Astrocyte (in vitro differentiated cells and primary cell): ENCODE data around the gene GKN1. TPM values are rescaled to one million over a fixed set of nuclear protein-coding genes. Genes with fewer than 3 reads are reported as not detected.

Source experiments
- DNase-seq: peaks from one replicate; pipeline ENCODE4 v3.0.0-alpha.2; 2010; ENCODE audit warnings: low read depth
- FAIRE-seq: peaks from 2 replicates; lab custom pipeline; 2011; peaks lifted over from hg19 to GRCh38; lab: Jason Lieb, UNC
- H2AFZ ChIP-seq: 2 replicates; pipeline ENCODE4 v1.6.0; 2012; ENCODE audit warnings: low read depth, low read length, inconsistent platforms
- H3K27ac ChIP-seq: 2 replicates; pipeline ENCODE4 v1.5.1; 2011; ENCODE audit warnings: low read depth, low read length, inconsistent platforms
- H3K27me3 ChIP-seq: 2 replicates; pipeline ENCODE4 v1.6.0; 2011; ENCODE audit warnings: low read length, inconsistent platforms; ENCODE audit not compliant: insufficient read depth
- H3K36me3 ChIP-seq: 2 replicates; pipeline ENCODE4 v1.5.1; 2011; ENCODE audit warnings: low read length, inconsistent platforms; ENCODE audit not compliant: insufficient read depth
- H3K4me1 ChIP-seq: 2 replicates; pipeline ENCODE4 v1.5.1; 2011; ENCODE audit warnings: low read length, inconsistent platforms; ENCODE audit not compliant: insufficient read depth
- H3K4me2 ChIP-seq: 2 replicates; pipeline ENCODE4 v1.6.0; 2012; ENCODE audit warnings: low read length, inconsistent platforms
- H3K4me3 ChIP-seq: 2 replicates; pipeline ENCODE4 v1.5.1; 2011; ENCODE audit warnings: low read depth, mild to moderate bottlenecking, low read length, inconsistent platforms; ENCODE audit not compliant: insufficient read depth
- H3K79me2 ChIP-seq: 2 replicates; pipeline ENCODE4 v1.6.0; 2012; ENCODE audit warnings: mild to moderate bottlenecking, low read length, inconsistent platforms; ENCODE audit not compliant: insufficient read depth
- H3K9ac ChIP-seq: 2 replicates; pipeline ENCODE4 v1.6.0; 2012; ENCODE audit warnings: mild to moderate bottlenecking, low read length, inconsistent platforms
- H3K9me3 ChIP-seq: 2 replicates; pipeline ENCODE4 v1.5.1; 2012; ENCODE audit warnings: low read depth, mild to moderate bottlenecking, low read length, inconsistent platforms; ENCODE audit not compliant: insufficient read depth
- H4K20me1 ChIP-seq: 2 replicates; pipeline ENCODE4 v1.6.0; 2012; ENCODE audit warnings: low read length, inconsistent platforms; ENCODE audit not compliant: insufficient read depth
- H3K27ac Mint-ChIP-seq: one replicate; pipeline ENCODE4 v1.8.0; 2021; ENCODE audit warnings: mild to moderate bottlenecking, mixed read lengths; ENCODE audit not compliant: unreplicated experiment
- H3K27me3 Mint-ChIP-seq: one replicate; pipeline ENCODE4 v1.8.0; 2021; ENCODE audit warnings: low read depth, mixed read lengths; ENCODE audit not compliant: unreplicated experiment
- H3K36me3 Mint-ChIP-seq: one replicate; pipeline ENCODE4 v1.8.0; 2021; ENCODE audit warnings: low read depth, mixed read lengths; ENCODE audit not compliant: unreplicated experiment
- H3K4me1 Mint-ChIP-seq: one replicate; pipeline ENCODE4 v1.8.0; 2021; ENCODE audit warnings: low read depth, mixed read lengths; ENCODE audit not compliant: unreplicated experiment
- H3K4me3 Mint-ChIP-seq: one replicate; pipeline ENCODE4 v1.8.0; 2021; ENCODE audit warnings: mild to moderate bottlenecking, moderate library complexity, mixed read lengths; ENCODE audit not compliant: unreplicated experiment
- H3K9me3 Mint-ChIP-seq: one replicate; pipeline ENCODE4 v1.8.0; 2021; ENCODE audit warnings: mild to moderate bottlenecking, mixed read lengths; ENCODE audit not compliant: unreplicated experiment
- CTCF ChIP-seq: IDR thresholded peaks from 2 replicates; pipeline ENCODE4 v1.5.1; 2011; ENCODE audit warnings: low read depth, mild to moderate bottlenecking, inconsistent platforms, low read length, moderate library complexity; ENCODE audit not compliant: insufficient read depth
- EZH2 ChIP-seq: IDR thresholded peaks from 2 replicates; pipeline ENCODE4 v1.6.1; 2012; ENCODE audit warnings: mild to moderate bottlenecking, low read length, inconsistent platforms; ENCODE audit not compliant: insufficient read depth
- total RNA-seq: library from RNA; stranded (reverse); gene quantifications from 2 replicates; pipeline ENCODE4 v1.2.1, GENCODE V29; 2021

The GKN1 gene
- total RNA-seq, 1 donor from 2014 or later = not detected

GRCh38 chr2:69007603-69008002, 33.2 kb downstream of the GKN1 start:
- no peaks in the 10 kb centered on the region for H3K36me3 Mint-ChIP-seq
- H3K4me3 Mint-ChIP-seq = no peak overlapping the region
- Histone ChIP-seq H3K79me2 (no peaks in the 10 kb centered on the region), H4K20me1 (no peaks in the 10 kb centered on the region), H3K4me1 (peaks cover 4% of the 10 kb centered on the region), H3K36me3 (no peaks in the 10 kb centered on the region), H3K27ac (no peak overlapping the region), H3K9ac (no peak overlapping the region), H3K4me3 (no peak overlapping the region), H3K27me3 (no peaks in the 10 kb centered on the region), H3K9me3 (peaks cover under 1% of the 10 kb centered on the region), H2AFZ (no peak overlapping the region), H3K4me2 (no peak overlapping the region)
- H3K9me3 Mint-ChIP-seq = peaks cover 9% of the 10 kb centered on the region
- FAIRE-seq (peak; percentile 39), DNase-seq (no peak)
- H3K27ac Mint-ChIP-seq = no peak overlapping the region
- no peaks in the 10 kb centered on the region for H3K27me3 Mint-ChIP-seq
- no peak for TF ChIP-seq CTCF
- TF ChIP-seq EZH2 = no peak
- H3K4me1 Mint-ChIP-seq = peaks cover 12% of the 10 kb centered on the region

- Histone ChIP-seq H3K4me1 (peaks cover 14% of the 10 kb centered on the region), H2AFZ (no peak overlapping the region), H3K27me3 (no peaks in the 10 kb centered on the region), H3K79me2 (peaks cover 22% of the 10 kb centered on the region), H3K27ac (no peak overlapping the region), H3K4me3 (no peak overlapping the region), H4K20me1 (peaks cover 13% of the 10 kb centered on the region), H3K36me3 (no peaks in the 10 kb centered on the region), H3K9ac (no peak overlapping the region), H3K4me2 (no peak overlapping the region), H3K9me3 (no peaks in the 10 kb centered on the region)
- Mint-ChIP-seq H3K4me1 (peaks cover 15% of the 10 kb centered on the region), H3K27me3 (no peaks in the 10 kb centered on the region), H3K36me3 (no peaks in the 10 kb centered on the region), H3K27ac (no peak overlapping the region), H3K4me3 (no peak overlapping the region), H3K9me3 (no peaks in the 10 kb centered on the region)
- TF ChIP-seq CTCF = no peak
- TF ChIP-seq EZH2 = no peak
- DNase-seq (no peak), FAIRE-seq (no peak)
These were observed 36.2 kb downstream of the GKN1 start for GRCh38 chr2:69010437-69011194.

- peaks cover 33% of the 10 kb centered on the region for H3K79me2 ChIP-seq
- H3K27ac Mint-ChIP-seq = no peak overlapping the region
- no peak overlapping the region for H3K9ac ChIP-seq
- H3K36me3 Mint-ChIP-seq = no peaks in the 10 kb centered on the region
- H3K4me1 Mint-ChIP-seq = peaks cover 19% of the 10 kb centered on the region
- FAIRE-seq (no peak), DNase-seq (no peak)
- no peaks in the 10 kb centered on the region for H3K9me3 ChIP-seq
- H3K4me1 ChIP-seq = peaks cover 14% of the 10 kb centered on the region
- peak overlapping the region; percentile 97 for H3K4me3 Mint-ChIP-seq
- no peaks in the 10 kb centered on the region for H3K27me3 ChIP-seq
- no peak overlapping the region for H3K27ac ChIP-seq
- H3K36me3 ChIP-seq = no peaks in the 10 kb centered on the region
- TF ChIP-seq CTCF = no peak
- TF ChIP-seq EZH2 = no peak
- peaks cover 17% of the 10 kb centered on the region for H4K20me1 ChIP-seq
- H3K9me3 Mint-ChIP-seq = no peaks in the 10 kb centered on the region
- H2AFZ ChIP-seq = no peak overlapping the region
- H3K27me3 Mint-ChIP-seq = no peaks in the 10 kb centered on the region
- H3K4me2 ChIP-seq = no peak overlapping the region
- H3K4me3 ChIP-seq = no peak overlapping the region
These were observed 37.2 kb downstream of the GKN1 start for GRCh38 chr2:69011611-69012157.
